CD8-positive, alpha-beta memory T cell (primary cell): ENCODE measurements around the gene DNAH2. TPM values are rescaled to one million over a fixed set of nuclear protein-coding genes. Genes with fewer than 3 reads are reported as not detected.

Experiments
- CTCF ChIA-PET: fragments of 350-600 bp; sonication (Branson Sonifier 250); formaldehyde crosslinking; loops from one replicate; lab custom pipeline; 2021; ENCODE audit warnings: antibody characterized with exemption; lab: Charles Lee
- POLR2A ChIA-PET: fragments of 350-600 bp; sonication (Branson Sonifier 250); formaldehyde crosslinking; loops from one replicate; lab custom pipeline; 2021; ENCODE audit warnings: antibody characterized with exemption; lab: Charles Lee
- DNase-seq, 5 donors: peaks; one replicate each; pipeline versions ENCODE4 v3.0.0 to v3.0.0-alpha.2; 2020 to 2022; ENCODE audit warnings: mixed read lengths in 1 of 5
- H3K27ac ChIP-seq: one replicate; pipeline ENCODE4 v1.7.0; 2013; ENCODE audit warnings: low read depth, mild to moderate bottlenecking, low read length, moderate library complexity
- H3K27me3 ChIP-seq: 2 replicates; pipeline ENCODE4 v1.7.0; 2013; ENCODE audit warnings: low read length, mild to moderate bottlenecking; ENCODE audit not compliant: insufficient read depth, poor library complexity, severe bottlenecking
- H3K36me3 ChIP-seq: 2 replicates; pipeline ENCODE4 v1.7.0; 2013; ENCODE audit warnings: mild to moderate bottlenecking, low read length, moderate library complexity; ENCODE audit not compliant: insufficient read depth
- H3K4me1 ChIP-seq: 2 replicates; pipeline ENCODE4 v1.7.0; 2013; ENCODE audit warnings: mild to moderate bottlenecking, low read length, moderate library complexity; ENCODE audit not compliant: insufficient read depth
- H3K4me3 ChIP-seq: 2 replicates; pipeline ENCODE4 v1.7.0; 2013; ENCODE audit warnings: mild to moderate bottlenecking, low read length
- H3K9me3 ChIP-seq: 2 replicates; pipeline ENCODE4 v1.7.0; 2013; ENCODE audit warnings: mild to moderate bottlenecking, low read length
- H3K27ac Mint-ChIP-seq, 8 donors: one replicate each; pipeline ENCODE4 v1.8.0; 2020 to 2021; ENCODE audit warnings: mixed read lengths in 8 of 8, mild to moderate bottlenecking in 6 of 8, inconsistent platforms in 3 of 8, moderate library complexity in 3 of 8
- H3K27me3 Mint-ChIP-seq, 2 donors: one replicate each; pipeline ENCODE4 v1.8.0; 2020 to 2021; ENCODE audit warnings: mixed read lengths in 2 of 2, mild to moderate bottlenecking in 1 of 2, moderate library complexity in 1 of 2
- H3K36me3 Mint-ChIP-seq, 3 donors: one replicate each; pipeline ENCODE4 v1.8.0; 2020 to 2021; ENCODE audit warnings: mixed read lengths in 3 of 3, inconsistent platforms in 1 of 3, mild to moderate bottlenecking in 1 of 3
- H3K4me1 Mint-ChIP-seq, 3 donors: one replicate each; pipeline ENCODE4 v1.8.0; 2020 to 2021; ENCODE audit warnings: mixed read lengths in 3 of 3, inconsistent platforms in 1 of 3, mild to moderate bottlenecking in 1 of 3
- H3K4me3 Mint-ChIP-seq, 7 donors: one replicate each; pipeline ENCODE4 v1.8.0; 2020 to 2021; ENCODE audit warnings: mixed read lengths in 7 of 7, mild to moderate bottlenecking in 6 of 7, moderate library complexity in 4 of 7, inconsistent platforms in 2 of 7
- H3K9me3 Mint-ChIP-seq, 5 donors: one replicate each; pipeline ENCODE4 v1.8.0; 2020 to 2022; ENCODE audit warnings: mixed read lengths in 5 of 5, mild to moderate bottlenecking in 3 of 5, moderate library complexity in 2 of 5, inconsistent platforms in 1 of 5
- polyA plus RNA-seq: library from polyadenylated mRNA; unstranded; fragments of 300-500 nt; fragmentation: Illumina TruSeq; gene quantifications from one replicate; pipeline ENCODE4 v1.2.3, GENCODE V29; 2021
- total RNA-seq, 2 experiments: library from RNA; stranded (reverse); gene quantifications; one replicate each; pipeline ENCODE4 v1.2.3, GENCODE V29; 2021

The DNAH2 gene
- total and polyA plus RNA-seq, 3 experiments from 2014 or later = not detected

GRCh38 chr17:7841396-7841914 lies 123.9 kb downstream of the DNAH2 start:
- no peaks in the 10 kb centered on the region for H3K27me3 ChIP-seq
- peaks cover 0 to 5% (median 0%) of the 10 kb centered on the region in 5 donors for H3K9me3 Mint-ChIP-seq
- H3K36me3 ChIP-seq = no peaks in the 10 kb centered on the region
- ChIA-PET POLR2A (interaction anchor here (1.4 to 4.8 kb wide), 2 partner anchors 7 to 16 kb away, joined by 4 to 44 read pairs; partner anchors contain the start of genes KDM6B and NAA38), CTCF (interaction anchor here (0.9 to 1.8 kb wide), 5 partner anchors 8 to 147 kb away, joined by 3 to 6 read pairs (median 5); partner anchors contain the start of gene NAA38)
- H3K27ac Mint-ChIP-seq = peak overlapping the region; percentile 97 to 100 (median 100)
- peak; percentile 89 to 98 (median 93) for DNase-seq
- peak overlapping the region; percentile 92 for H3K4me3 ChIP-seq
- H3K36me3 Mint-ChIP-seq = peaks cover 0 to 56% (median 0%) of the 10 kb centered on the region in 3 donors
- peaks cover 68 to 77% (median 72%) of the 10 kb centered on the region in 3 donors for H3K4me1 Mint-ChIP-seq
- peaks cover 62% of the 10 kb centered on the region for H3K4me1 ChIP-seq
- H3K4me3 Mint-ChIP-seq = peak overlapping the region; percentile 84 to 99 (median 97)
- H3K27me3 Mint-ChIP-seq = peaks cover 0 to 18% of the 10 kb centered on the region in 2 donors
- H3K9me3 ChIP-seq = no peaks in the 10 kb centered on the region
- H3K27ac ChIP-seq = peak overlapping the region; percentile 99

- H3K9me3 Mint-ChIP-seq = peaks cover 0 to 5% (median 0%) of the 10 kb centered on the region in 5 donors
These were observed 124.4 kb downstream of the DNAH2 start for GRCh38 chr17:7841915-7842379.

GRCh38 chr17:7842380-7843256 lies 125.1 kb downstream of the DNAH2 start:
- Mint-ChIP-seq H3K36me3 (peaks cover 0 to 67% (median 0%) of the 10 kb centered on the region in 3 donors), H3K27me3 (peaks cover 0 to 15% of the 10 kb centered on the region in 2 donors), H3K27ac (peak overlapping the region; percentile 97 to 100 (median 100)), H3K4me3 (peak overlapping the region; percentile 84 to 99 (median 97)), H3K4me1 (peaks cover 56 to 65% (median 60%) of the 10 kb centered on the region in 3 donors), H3K9me3 (peaks cover 0 to 5% (median 0%) of the 10 kb centered on the region in 5 donors)
- ChIA-PET CTCF (interaction anchor here (1.0 to 1.8 kb wide), 5 partner anchors 8 to 14 kb away, joined by 3 to 9 read pairs (median 5); partner anchors contain the start of genes KDM6B and NAA38), POLR2A (interaction anchor here (0.6 to 4.8 kb wide), 5 partner anchors 8 to 157 kb away, joined by 3 to 44 read pairs (median 4); partner anchors contain the start of genes KDM6B, NAA38 and RNF227)
- peak overlapping the region; percentile 99 for H3K27ac ChIP-seq
- H3K4me3 ChIP-seq = peak overlapping the region; percentile 92
- H3K27me3 ChIP-seq = no peaks in the 10 kb centered on the region
- no peaks in the 10 kb centered on the region for H3K9me3 ChIP-seq
- no peaks in the 10 kb centered on the region for H3K36me3 ChIP-seq
- DNase-seq = peak; percentile 94 to 99 (median 95)
- H3K4me1 ChIP-seq = peaks cover 50% of the 10 kb centered on the region

More at GRCh38 chr17:7841915-7842379, 124.4 kb downstream of the DNAH2 start:
- Histone ChIP-seq H3K9me3 (no peaks in the 10 kb centered on the region), H3K36me3 (no peaks in the 10 kb centered on the region), H3K4me1 (peaks cover 57% of the 10 kb centered on the region), H3K27me3 (no peaks in the 10 kb centered on the region), H3K27ac (peak overlapping the region; percentile 99), H3K4me3 (peak overlapping the region; percentile 92)
- Mint-ChIP-seq H3K4me1 (peaks cover 63 to 72% (median 67%) of the 10 kb centered on the region in 3 donors), H3K36me3 (peaks cover 0 to 61% (median 0%) of the 10 kb centered on the region in 3 donors), H3K27me3 (peaks cover 0 to 18% of the 10 kb centered on the region in 2 donors), H3K27ac (peak overlapping the region; percentile 97 to 100 (median 100)), H3K4me3 (peak overlapping the region; percentile 84 to 99 (median 97))
- ChIA-PET CTCF (interaction anchor here (1.0 to 1.8 kb wide), 3 partner anchors 9 to 147 kb away, joined by 3 to 5 read pairs (median 5); partner anchors contain the start of gene NAA38), POLR2A (interaction anchor here (0.6 to 4.8 kb wide), 5 partner anchors 7 to 156 kb away, joined by 3 to 44 read pairs (median 4); partner anchors contain the start of genes KDM6B, NAA38 and RNF227)
- peak; percentile 79 to 91 (median 81) for DNase-seq

- Mint-ChIP-seq H3K4me3 (peak overlapping the region; percentile 84 to 99 (median 97)), H3K9me3 (peaks cover 0 to 5% (median 0%) of the 10 kb centered on the region in 5 donors), H3K27me3 (peaks cover 0 to 15% of the 10 kb centered on the region in 2 donors), H3K36me3 (peaks cover 0 to 71% (median 0%) of the 10 kb centered on the region in 3 donors), H3K27ac (peak overlapping the region; percentile 97 to 100 (median 100)), H3K4me1 (peaks cover 53 to 62% (median 56%) of the 10 kb centered on the region in 3 donors)
- Histone ChIP-seq H3K36me3 (no peaks in the 10 kb centered on the region), H3K4me3 (peak overlapping the region; percentile 92), H3K27me3 (no peaks in the 10 kb centered on the region), H3K4me1 (peaks cover 47% of the 10 kb centered on the region), H3K27ac (peak overlapping the region; percentile 99), H3K9me3 (no peaks in the 10 kb centered on the region)
- no peak for DNase-seq
- ChIA-PET POLR2A (interaction anchor here (1.1 to 4.8 kb wide), 4 partner anchors 8 to 73 kb away, joined by 4 to 44 read pairs (median 7); partner anchors contain the start of genes KDM6B, NAA38 and RNF227), CTCF (interaction anchor here (1.1 to 1.8 kb wide), 4 partner anchors 8 to 13 kb away, joined by 3 to 9 read pairs (median 5); partner anchors contain the start of gene KDM6B)
These were observed 125.7 kb downstream of the DNAH2 start for GRCh38 chr17:7843257-7843535.

- Mint-ChIP-seq H3K9me3 (peaks cover 0 to 5% (median 0%) of the 10 kb centered on the region in 5 donors), H3K27ac (peak overlapping the region; percentile 97 to 100 (median 100)), H3K4me1 (peaks cover 49 to 57% (median 52%) of the 10 kb centered on the region in 3 donors), H3K36me3 (peaks cover 0 to 72% (median 0%) of the 10 kb centered on the region in 3 donors), H3K4me3 (peak overlapping the region; percentile 84 to 99 (median 97)), H3K27me3 (peaks cover 0 to 15% of the 10 kb centered on the region in 2 donors)
- POLR2A ChIA-PET = interaction anchor here (0.6 to 4.8 kb wide), 4 partner anchors 9 to 360 kb away, joined by 3 to 44 read pairs (median 7); partner anchors contain the start of genes KDM6B, NAA38 and RNF227
- Histone ChIP-seq H3K27ac (peak overlapping the region; percentile 99), H3K9me3 (no peaks in the 10 kb centered on the region), H3K4me3 (peak overlapping the region; percentile 92), H3K4me1 (peaks cover 43% of the 10 kb centered on the region), H3K27me3 (no peaks in the 10 kb centered on the region), H3K36me3 (no peaks in the 10 kb centered on the region)
- DNase-seq = peak; percentile 87 to 96 (median 93)
- CTCF ChIA-PET = interaction anchor here (1.1 to 1.8 kb wide), 4 partner anchors 8 to 12 kb away, joined by 3 to 9 read pairs (median 5); partner anchors contain the start of gene KDM6B
These were observed 126.2 kb downstream of the DNAH2 start for GRCh38 chr17:7843536-7844291.

- peak overlapping the region; percentile 84 to 99 (median 97) for H3K4me3 Mint-ChIP-seq
- peaks cover 41 to 50% (median 43%) of the 10 kb centered on the region in 3 donors for H3K4me1 Mint-ChIP-seq
- peak overlapping the region; percentile 97 to 100 (median 100) for H3K27ac Mint-ChIP-seq
- Histone ChIP-seq H3K9me3 (no peaks in the 10 kb centered on the region), H3K27ac (peak overlapping the region; percentile 99), H3K4me3 (peak overlapping the region; percentile 86), H3K27me3 (no peaks in the 10 kb centered on the region), H3K4me1 (peaks cover 35% of the 10 kb centered on the region), H3K36me3 (no peaks in the 10 kb centered on the region)
- peaks cover 0 to 5% (median 0%) of the 10 kb centered on the region in 5 donors for H3K9me3 Mint-ChIP-seq
- ChIA-PET POLR2A (interaction anchor here (0.5 to 4.8 kb wide), 7 partner anchors 10 to 287 kb away, joined by 3 to 44 read pairs (median 3); partner anchors contain the start of genes CYB5D1, KDM6B, NAA38 and TP53), CTCF (interaction anchor here (0.8 to 3.5 kb wide), 11 partner anchors 10 to 194 kb away, joined by 3 to 28 read pairs (median 3); partner anchors contain the start of genes ATP1B2, KDM6B and NAA38)
- peaks cover 0 to 75% (median 0%) of the 10 kb centered on the region in 3 donors for H3K36me3 Mint-ChIP-seq
- peaks cover 0 to 15% of the 10 kb centered on the region in 2 donors for H3K27me3 Mint-ChIP-seq
- DNase-seq = peak; percentile 75 to 88 (median 82)
These were observed 127.0 kb downstream of the DNAH2 start for GRCh38 chr17:7844292-7845154.
